ENCODE data around the gene TRAPPC4.
"Not testable (repeated sequence)": the region's sequence is repeated elsewhere in the genome, so short reads cannot be mapped to it uniquely, and the experiment has no call there.

TRAPPC4 gene

GRCh38 chr11:119034813-119035212 lies 16.2 kb downstream of the TRAPPC4 start:
- no peak for DNase-seq

- DNase-seq = no peak
Observed at GRCh38 chr11:119038884-119039283, 20.3 kb downstream of the TRAPPC4 start.

- DNase-seq = not testable (repeated sequence)
Observed at GRCh38 chr11:119039471-119039870, 20.9 kb downstream of the TRAPPC4 start.

- no peak for DNase-seq
Observed at GRCh38 chr11:119041821-119042514, 23.4 kb downstream of the TRAPPC4 start.

GRCh38 chr11:119042927-119043326 lies 24.4 kb downstream of the TRAPPC4 start:
- no peak for DNase-seq

GRCh38 chr11:119044708-119045107 lies 26.1 kb downstream of the TRAPPC4 start:
- DNase-seq = no peak

GRCh38 chr11:119046489-119046888 lies 27.9 kb downstream of the TRAPPC4 start:
- DNase-seq = no peak

- DNase-seq = no peak
Observed at GRCh38 chr11:119047205-119047604, 28.6 kb downstream of the TRAPPC4 start.

- DNase-seq = no peak
Observed at GRCh38 chr11:119048644-119049043, 30.1 kb downstream of the TRAPPC4 start.

GRCh38 chr11:119049081-119049480 lies 30.5 kb downstream of the TRAPPC4 start:
- DNase-seq = no peak

- no peak for DNase-seq
Observed at GRCh38 chr11:119051440-119052162, 33.0 kb downstream of the TRAPPC4 start.

- no peak for DNase-seq
Observed at GRCh38 chr11:119052163-119052814, 33.7 kb downstream of the TRAPPC4 start.

GRCh38 chr11:119054418-119054817 lies 35.9 kb downstream of the TRAPPC4 start:
- no peak for DNase-seq

- DNase-seq = peak; percentile 22
Observed at GRCh38 chr11:119055901-119056300, 37.3 kb downstream of the TRAPPC4 start.

GRCh38 chr11:119056421-119056999 lies 37.9 kb downstream of the TRAPPC4 start:
- no peak for DNase-seq

GRCh38 chr11:119057000-119057769 lies 38.6 kb downstream of the TRAPPC4 start, which contains the start of gene HYOU1:
Gene HYOU1 (minus strand): TSS chr11:119057205. CDS start chr11:119056160, 1,045 bp downstream.
- DNase-seq = peak; percentile 86

GRCh38 chr11:119059128-119059527 lies 40.6 kb downstream of the TRAPPC4 start:
- not testable (repeated sequence) for DNase-seq

- no peak for DNase-seq
Observed at GRCh38 chr11:119061256-119061655, 42.7 kb downstream of the TRAPPC4 start.

- no peak for DNase-seq
Observed at GRCh38 chr11:119062779-119063178, 44.2 kb downstream of the TRAPPC4 start.

- no peak for DNase-seq
Observed at GRCh38 chr11:119065369-119065768, 46.8 kb downstream of the TRAPPC4 start.

- peak; percentile 87 for DNase-seq
Observed at GRCh38 chr11:119067371-119068222, 49.0 kb downstream of the TRAPPC4 start, which contains the start of gene VPS11. Gene VPS11 (plus strand): TSS chr11:119067818. CDS start chr11:119067824, 6 bp downstream.
